ENCODE measurements around the gene ITGB3BP.
"Not testable (repeated sequence)": the region's sequence is repeated elsewhere in the genome, so short reads cannot be mapped to it uniquely, and the experiment has no call there.

Gene ITGB3BP, protein sequence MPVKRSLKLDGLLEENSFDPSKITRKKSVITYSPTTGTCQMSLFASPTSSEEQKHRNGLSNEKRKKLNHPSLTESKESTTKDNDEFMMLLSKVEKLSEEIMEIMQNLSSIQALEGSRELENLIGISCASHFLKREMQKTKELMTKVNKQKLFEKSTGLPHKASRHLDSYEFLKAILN

DNA sequence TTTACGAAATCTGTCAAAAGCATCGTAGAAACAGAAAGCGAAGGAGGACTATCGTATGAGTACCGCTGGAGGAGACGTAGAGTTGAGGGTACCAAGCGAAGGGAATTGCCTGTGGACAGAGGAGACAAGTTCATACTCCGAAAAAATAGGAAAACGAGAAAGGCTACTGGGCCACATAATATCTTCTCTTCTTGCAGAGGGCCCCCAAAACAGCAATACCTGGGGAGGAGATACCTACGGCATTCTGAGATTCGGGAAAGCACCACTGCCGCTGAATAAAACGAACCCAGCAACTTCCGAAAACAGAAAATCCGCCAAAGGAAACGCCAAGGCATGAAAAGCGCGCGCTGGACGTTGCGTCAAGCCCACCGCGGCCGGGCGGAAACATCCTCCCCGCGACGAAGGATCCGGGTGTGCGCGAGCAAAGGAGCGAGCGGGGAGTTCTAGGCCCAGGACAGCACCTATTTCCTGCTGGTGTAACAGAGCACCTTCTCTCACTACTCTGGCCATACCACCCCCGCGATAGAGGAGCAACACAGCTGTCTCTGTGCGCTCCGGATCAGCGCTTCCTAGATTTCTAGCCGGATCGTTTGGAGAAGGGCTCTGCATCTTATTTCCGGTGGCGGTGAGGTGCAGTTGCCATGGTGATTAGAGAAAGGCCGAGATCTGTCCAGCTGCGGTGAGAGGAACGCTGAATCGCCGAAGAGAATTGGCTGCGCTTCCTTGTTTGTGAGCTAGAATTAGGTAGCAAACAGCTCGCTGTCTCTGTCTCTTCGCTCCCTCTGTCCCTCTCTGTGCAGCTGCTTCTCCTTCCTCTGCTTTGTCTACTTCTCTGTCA lies at the start of gene ITGB3BP, which contains the start of gene EFCAB7:
ITGB3BP (minus strand) TSS at position 335 of the 838 bp plus-strand sequence; CDS start at position 243, 92 bp downstream.
EFCAB7 (plus strand) TSS at position 635 of the 838 bp plus-strand sequence. CDS start 2,048 bp downstream, outside the sequence.
- peak; percentile 69 for DNase-seq

DNA sequence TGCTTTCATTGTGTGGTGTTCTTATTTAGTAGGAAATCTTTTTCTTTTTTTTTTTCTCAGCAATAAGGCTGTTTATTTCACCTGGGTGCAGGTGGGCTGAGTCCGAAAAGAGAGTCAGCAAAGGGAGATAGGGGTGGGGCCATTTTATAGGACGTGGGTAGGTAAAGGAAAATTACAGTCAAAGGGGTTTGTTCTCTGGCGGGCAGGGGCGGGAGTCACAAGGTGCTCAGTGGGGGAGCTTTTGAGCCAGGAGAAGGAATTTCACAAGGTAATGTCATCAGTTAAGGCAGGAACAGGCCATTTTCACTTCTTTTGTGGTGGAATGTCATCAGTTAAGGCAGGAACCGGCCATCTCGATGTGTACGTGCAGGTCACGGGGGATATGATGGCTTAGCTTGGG lies 49.7 kb upstream of the ITGB3BP start:
- not testable (repeated sequence) for DNase-seq

DNA sequence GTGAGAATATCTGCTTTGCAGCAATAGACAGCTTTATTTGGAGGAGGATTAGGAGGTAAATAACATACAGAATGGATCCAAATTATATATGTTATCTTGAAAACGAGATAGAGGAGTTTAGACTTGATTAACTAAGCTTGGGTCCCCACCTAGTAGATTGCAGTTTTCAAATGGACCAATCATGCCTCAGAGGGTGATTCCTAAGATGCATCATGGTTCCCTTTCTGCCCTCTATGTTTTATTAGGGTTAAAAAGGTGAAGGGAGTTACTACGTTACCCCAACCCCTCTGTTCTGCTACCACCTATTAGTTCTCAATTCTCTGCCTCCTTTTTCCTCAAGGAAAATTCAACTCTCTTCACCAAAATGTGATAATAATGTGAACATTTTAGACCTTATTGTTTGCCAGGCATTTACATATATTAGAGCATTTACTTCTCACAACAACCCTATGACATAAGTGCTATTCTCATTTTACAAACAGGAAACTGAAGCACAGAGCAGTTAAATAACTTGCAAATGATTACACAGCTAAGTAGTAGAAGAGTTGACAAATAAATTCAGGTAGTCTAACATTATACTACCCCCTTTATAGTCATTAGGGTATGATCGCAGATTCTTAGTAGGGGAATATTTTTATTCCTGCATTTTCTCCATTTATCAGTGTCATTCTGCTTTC lies 46.8 kb upstream of the ITGB3BP start:
- DNase-seq: no peak

DNA sequence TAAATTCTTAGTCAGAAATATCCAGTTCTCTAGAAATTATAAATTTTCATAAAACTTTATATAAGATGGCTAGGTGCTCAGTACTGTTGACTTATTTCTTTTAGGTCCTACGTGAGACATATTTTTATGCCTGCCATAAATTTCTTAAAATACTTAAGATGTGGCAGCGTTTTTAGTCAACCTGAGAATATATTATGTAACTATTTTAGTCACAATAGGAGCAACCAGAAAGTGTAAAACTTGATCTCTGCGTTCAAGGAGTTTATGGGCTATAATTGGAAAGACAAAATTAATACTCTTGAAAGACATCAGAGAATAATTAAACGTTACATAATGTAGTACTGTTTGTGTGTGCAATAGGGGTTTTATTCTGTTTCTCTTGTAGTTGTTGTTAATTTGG lies 46.0 kb upstream of the ITGB3BP start:
- DNase-seq: no peak

DNA sequence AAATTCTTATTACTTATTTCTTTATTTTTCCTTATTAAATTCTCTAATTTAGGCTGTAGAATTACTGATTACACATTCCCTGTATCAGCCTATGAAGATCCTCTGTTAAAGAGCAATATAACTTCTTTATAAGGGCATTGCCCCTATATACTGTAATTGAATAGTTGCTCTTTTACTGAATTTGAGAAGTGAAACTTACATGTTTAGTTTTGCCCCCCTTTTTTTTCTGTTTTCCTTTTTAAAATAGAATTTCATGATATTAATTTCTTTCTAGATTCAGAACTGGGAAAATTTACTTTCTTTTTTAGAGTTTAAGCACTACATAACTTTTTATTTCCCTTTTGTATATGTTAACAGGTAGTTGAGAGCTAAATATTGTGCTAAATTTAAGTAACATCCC lies 40.7 kb upstream of the ITGB3BP start:
- no peak for DNase-seq

DNA sequence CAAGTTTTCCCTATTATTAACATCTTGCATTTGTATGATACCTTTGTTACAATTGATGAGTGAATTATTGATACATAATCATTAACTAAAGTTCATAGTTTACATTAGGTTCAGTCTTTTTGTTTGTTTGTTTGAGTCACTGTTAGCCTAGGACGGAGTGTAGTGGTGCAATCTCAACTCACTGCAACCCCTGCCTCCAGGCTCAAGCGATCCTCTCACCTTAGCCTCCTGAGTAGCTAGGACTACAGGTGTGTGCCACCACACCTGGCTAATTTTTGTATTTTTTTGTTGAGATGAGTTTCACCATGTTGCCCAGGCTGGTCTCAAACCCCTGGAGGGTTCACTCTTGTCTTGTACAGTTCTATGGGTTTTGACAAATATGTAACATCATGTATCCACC lies 36.3 kb upstream of the ITGB3BP start:
- no peak for DNase-seq

DNA sequence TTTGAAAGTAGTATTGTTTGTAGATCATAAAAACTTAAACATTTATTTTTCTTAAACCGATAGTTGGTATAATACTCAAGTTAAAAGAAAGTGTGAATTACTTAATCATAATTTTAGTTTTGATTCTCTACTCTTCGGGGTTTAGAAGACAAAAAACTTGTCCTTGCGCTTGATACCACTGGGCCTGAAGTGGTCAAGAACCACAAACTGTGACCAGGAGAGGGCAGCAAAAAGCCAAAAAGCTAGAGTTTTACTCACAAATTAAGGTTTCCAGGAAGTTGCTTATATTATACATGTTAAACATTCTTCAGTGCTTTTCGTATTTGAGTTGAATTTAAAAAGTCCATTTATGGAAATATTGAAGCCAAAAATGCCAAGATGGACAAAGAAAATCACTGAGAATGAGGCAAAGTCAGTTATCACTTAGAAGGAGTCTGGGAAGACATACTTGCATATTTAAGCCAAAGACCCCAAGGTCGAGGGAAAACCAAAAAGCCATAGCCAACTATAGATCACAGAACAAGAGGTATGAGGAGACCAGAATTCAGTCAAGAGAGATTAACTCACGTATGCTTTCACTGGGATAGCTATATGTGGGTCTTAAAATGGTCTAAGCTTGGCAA lies 34.5 kb upstream of the ITGB3BP start:
- no peak for DNase-seq

DNA sequence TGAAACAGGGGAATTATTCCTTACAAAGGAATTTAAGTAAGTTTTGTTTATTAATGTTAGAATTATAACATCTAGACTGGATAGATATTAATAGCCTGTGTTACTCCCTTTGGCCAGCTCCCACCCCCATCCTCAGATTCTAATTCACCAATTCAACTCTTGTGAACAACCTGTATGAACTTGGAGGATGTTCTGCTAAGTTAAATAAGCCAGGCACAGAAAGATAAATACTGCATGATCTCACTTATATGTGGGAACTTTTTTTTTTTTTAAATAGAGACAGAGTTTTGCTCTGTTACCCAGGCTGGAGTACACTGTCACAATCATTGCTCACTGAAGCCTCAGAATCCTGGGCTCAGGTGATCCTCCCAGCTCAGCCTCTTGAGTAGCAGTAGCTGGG lies 32.5 kb upstream of the ITGB3BP start:
- DNase-seq: no peak

DNA sequence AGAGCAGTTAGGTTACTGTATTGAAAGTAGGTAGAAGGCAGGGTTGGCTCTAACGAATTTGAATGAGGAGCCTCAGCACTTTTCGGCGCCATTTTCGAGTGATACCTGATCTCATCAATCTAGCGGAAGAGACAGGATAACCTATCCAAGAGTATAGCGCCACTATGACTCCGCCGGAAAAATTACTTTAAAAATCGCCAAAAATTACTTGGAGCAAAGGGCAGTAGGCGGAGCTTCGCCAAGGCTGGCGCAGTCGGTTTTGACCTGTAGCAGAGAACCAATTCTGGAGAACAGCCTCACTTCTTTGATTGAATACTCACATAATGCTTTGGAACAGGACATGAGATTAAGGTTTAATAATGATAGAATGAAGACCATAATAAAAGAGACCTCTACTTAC lies 25.9 kb upstream of the ITGB3BP start:
- DNase-seq: no peak

DNA sequence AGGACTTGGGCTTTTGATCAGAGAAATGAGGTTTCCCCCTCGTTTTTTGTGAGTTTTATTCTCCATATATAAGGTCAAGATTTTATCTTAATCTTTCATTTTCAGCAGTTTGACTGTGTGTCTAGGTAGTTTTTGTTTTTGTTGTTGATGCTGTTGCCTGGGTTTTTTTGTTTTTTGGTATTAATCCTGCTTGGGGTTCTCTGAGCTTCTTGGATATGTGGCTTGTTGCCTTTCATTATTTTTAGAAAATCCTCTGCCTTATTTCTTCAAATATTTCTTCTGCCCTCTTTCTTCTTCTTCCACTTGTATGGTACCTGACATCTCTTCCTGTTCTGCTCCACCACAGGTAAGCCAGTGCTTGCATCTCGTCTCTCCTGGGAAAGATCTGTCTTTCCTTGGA lies 25.3 kb upstream of the ITGB3BP start:
- no peak for DNase-seq

DNA sequence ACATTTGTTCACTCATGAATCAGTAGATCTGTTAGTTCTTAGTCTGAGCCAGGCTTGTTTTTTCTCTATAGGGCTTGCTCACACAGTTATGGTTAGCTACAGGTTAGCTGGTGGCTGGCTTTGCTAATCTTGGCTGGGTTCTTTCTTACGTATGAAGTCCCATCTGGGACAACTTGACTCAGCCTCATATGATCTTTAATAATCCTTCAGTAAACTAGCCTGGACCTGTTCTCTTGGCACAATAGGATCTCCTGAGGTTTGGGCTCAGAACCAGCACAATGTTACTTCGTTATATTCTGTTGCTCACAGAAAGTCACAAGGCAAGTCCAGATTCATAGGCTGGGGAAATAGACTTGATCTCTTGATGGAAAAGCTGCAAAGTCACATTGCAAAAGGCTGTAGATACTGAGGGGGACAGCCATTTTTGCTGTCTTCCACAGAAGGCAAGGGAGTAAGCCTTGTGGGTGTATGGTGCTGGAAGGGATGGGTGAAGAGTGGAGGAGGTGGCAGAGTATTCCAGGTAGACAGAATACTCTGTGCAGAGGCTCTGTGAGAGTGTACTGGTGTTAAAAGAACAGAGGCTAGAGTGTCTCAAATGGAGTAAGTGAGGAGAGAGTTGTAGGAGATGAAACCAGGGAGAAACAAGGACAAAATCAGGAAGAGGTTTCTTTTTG lies 24.7 kb upstream of the ITGB3BP start:
- DNase-seq: no peak

DNA sequence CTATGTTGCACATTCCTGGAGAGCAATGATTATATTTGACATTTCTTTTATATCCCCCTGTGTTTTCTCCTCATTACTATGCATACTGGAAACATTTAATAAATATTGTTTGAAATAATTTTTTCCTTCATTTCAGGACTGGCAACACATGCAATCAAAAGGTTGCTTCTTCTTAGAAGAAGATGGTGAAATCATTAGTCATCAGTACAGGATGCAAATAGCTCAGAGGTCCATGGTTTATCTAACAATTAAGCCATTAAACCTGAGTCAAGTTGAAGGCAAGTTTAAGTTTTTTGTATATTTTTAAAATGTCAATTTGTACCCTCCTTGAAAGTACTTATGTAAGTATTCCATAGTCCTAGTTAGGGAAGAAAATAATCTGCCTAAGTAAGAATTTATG lies 22.8 kb upstream of the ITGB3BP start:
- DNase-seq: no peak

DNA sequence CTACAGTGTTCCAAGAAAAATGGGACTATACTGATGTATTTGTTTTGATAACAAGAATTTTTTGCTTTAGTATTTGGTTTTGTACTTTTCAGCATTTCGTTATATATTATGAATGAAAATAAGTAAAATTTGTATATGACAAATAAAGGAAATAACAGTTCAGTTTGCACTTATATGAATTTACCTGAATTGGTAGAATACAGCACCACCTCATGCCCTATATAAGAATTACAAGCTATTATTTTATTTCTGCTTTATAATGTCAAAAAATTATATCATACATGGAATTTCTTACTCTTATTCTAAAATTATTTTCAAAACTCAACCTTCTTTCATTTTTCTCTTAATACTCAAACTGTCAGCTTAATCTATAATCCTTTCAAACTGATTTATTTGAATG lies 14.9 kb upstream of the ITGB3BP start:
- DNase-seq: no peak

DNA sequence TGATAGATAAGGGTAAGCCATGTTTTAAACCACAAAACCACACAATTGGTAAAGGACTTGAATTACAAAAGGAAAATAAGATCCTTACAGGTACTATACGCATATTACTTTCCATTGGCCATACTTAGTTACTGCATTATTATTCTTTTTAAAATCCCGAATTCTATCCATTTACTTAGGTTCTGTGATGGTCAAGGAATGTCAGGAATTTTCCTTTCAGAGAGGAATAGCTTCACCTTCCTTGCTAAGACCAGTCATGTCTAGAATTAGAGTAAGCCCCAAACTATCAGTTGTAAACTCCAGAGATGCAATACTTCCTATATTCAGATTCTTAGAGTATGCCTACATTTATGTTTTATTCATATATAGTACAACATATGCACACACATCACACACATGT lies 14.0 kb upstream of the ITGB3BP start:
- DNase-seq: no peak

DNA sequence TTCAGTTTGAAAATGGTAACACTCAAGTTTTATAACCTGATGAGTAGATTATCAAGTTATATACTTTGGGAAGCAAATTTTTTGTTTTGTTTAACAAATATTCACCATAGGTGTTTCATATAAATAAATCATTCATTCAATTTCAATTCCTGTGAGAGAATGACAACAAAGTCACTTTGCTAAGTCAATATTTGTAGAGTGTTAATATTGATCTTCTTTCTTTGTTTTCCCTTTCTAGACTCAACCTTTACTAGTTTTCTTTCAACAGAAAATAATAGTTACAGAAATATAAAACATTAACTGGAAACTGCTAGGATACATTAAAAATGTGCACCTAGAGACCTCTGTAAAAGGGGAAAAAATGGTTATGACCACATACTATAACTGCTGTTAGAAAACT lies 11.4 kb upstream of the ITGB3BP start:
- no peak for DNase-seq

DNA sequence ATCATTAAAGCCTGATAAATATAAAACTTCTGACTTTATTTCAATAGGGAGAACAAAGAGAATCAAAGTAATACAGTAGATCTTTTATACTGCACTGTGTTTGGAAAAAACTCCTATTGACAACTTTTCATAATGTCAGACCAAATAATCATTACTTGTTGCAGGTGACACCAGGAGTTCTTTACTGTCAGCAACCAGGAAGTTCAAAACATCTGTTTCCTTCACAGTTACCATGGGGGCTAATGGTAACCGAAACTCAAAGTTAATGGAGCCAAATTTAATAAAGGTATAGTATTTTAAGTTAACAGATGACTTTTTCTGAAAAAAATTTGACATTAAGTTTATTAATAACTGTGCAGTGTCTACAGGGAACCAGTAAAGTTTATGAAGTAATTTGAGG lies 10.9 kb upstream of the ITGB3BP start:
- no peak for DNase-seq

DNA sequence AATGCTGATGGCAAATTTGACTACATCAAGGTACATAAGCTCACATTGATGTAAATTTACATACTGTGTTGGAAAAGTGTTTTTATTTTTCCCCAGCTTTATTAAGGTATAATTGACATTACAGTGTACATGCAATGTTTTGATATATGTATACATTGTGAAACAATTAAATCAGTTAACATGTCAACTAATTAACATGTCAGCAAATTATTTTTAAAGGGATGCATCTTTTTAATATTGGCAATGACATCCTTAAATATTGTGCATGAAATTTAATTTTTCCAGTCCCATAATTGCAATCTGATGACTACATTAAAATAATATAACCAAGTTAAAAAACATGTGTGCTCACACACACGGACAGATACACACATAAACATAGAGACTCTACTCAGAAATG lies 9.7 kb upstream of the ITGB3BP start:
- DNase-seq: no peak

DNA sequence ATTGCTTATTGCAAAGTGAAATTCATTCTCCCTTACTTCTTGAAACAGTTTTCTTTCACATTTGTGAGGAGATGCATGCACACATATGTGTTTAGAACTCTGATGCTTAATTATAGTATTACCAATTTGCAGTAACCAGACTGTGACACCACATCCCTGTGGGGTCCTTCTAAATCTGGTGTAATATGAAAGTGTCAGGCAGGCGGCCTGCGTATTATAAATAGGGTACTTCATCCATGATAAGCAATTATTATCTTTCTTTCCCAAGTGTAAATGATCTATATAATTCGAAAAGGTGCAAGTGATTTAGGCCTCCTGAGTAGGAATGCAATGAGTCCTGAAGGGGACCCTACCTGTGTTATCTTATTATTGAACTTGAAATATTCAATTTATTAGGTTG lies 1.2 kb upstream of the ITGB3BP start:
- DNase-seq: no peak

DNA sequence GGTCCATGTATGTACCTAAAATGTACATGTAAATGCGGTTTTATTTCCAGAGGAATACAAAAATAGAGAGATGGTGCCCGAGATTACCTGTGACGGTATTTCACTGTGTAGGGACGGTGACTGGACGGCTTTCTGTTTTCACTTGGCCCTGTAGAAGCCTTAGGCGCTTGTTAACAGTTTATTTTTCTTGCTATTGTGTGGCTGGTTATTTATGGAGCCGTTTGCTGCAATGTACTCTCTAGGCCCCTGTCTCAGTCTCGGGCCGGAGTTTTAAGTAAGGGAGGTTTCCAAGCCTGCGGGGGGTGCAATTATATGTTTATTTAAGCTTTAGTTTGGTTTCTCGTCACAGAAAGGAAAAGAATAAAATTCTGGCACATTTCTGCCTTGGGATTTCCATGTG lies 713 bp upstream of the ITGB3BP start:
- no peak for DNase-seq

DNA sequence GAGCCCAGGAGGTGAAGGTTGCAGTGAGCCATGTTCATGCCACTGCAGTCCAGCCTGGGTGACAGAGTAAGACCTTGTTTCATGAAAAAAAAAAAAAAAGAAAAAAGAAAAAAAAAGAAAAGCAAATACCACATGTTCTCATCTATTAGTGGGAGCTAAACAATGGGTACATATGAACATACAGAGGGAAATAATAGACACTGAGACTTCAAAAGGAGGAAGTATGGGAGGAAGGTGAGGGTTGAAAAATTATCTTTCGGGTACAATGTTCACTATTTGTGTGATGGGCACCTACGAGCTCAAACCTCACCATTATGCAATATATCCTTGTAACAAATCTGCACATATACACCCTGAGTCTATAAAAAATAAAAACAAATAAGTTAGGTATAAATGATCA lies 6.4 kb downstream of the ITGB3BP start:
- no peak for DNase-seq

DNA sequence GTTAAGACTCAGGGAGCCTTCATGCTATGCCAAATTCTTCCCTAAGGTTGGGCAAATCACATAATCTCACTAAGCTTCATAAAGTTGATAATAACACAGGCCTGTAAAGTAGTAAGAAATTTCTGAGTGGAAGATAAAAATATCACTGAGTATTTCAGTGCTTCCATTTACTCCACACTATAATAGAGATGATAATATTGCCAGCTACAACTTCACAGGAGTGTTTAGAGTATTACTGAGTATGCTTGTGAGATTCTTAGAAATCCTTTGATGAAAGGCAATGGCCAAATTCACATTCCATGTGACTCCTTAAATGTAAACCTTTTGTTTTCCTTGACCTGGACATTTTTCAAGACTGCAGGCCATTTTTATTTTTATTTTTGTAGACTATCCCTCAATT lies 10.4 kb downstream of the ITGB3BP start:
- no peak for DNase-seq

DNA sequence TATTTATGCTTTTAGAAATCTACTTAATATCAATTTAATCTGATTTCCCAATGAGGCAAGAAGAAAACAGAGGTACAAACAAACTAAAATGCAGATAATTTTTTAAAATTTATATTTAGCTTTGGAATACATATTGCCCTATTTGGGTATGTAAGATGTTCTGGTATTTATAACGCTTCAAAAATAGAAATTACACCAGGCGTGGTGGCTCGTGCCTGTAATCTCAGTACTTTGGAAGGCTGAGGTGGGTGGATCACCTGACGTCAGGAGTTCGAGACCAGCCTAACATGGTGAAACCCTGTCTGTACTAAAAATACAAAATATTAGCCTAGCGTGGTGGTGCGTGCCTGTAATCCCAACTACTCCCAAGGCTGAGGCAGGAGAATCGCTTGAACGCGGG lies 13.3 kb downstream of the ITGB3BP start:
- DNase-seq: no peak

DNA sequence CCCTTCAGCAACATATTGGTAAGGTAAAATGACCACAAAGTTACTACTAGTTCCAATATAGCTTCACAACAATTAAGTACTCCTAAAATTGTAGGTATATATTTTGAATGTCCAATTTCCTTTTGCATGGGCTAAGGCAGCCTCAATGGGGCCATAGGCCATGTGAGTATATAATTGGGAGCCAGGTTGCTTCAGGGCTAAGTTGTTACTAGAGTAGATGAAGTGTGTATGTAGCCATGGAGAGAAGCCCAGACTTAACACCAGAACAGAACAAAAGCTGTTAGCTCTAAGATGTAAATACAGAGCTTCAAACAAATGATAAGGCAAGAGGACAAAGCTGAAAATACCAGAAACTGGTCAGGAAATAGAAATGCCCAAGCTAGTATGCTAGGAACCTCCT lies 16.2 kb downstream of the ITGB3BP start:
- no peak for DNase-seq

All from activated CD4-positive, alpha-beta T cell treated with anti-CD3 and anti-CD28 coated beads for 1 hour (primary cell).